NOMO-1 treated with DMSO at 0.1 percent for 48 hours (cell line): ENCODE data around the gene DMRTC2.
A peak's percentile ranks its signal among the peaks of the same experiment; 100 is the strongest.

Source experiments
- DNase-seq: peaks from one replicate; lab custom pipeline; 2025; ENCODE audit not compliant: unreplicated experiment; lab: John Stamatoyannopoulos, UW

The DMRTC2 gene

DNA sequence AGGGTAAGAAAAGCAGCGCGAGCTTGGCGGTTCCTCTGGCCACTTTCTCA is at the start of gene DMRTC2:
TSS of gene DMRTC2 (plus strand) at position 42 of the 50 bp plus-strand sequence. CDS start 2,387 bp downstream, outside the sequence.
- no peak for DNase-seq

DNA sequence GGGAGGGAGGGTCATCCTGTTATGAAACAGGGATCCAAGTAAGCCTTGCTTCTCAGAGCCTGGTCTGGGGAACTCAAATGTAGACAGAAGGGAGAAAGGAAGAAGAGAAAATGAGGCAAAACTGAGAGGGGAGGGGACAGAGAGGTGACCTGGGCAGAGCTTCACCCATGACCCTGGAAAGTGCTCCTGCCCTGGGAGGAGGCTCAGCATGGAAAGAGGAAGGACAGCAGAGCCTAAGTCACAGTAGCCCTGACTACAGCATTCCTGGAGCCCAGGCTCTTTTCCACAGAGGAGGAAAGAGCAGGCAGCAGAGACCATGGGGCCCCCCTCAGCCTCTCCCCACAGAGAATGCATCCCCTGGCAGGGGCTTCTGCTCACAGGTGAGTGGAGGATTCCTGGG is 48.5 kb upstream of the DMRTC2 start, which contains the start of gene CEACAM3:
TSS of gene CEACAM3 (plus strand) at position 226 of the 400 bp plus-strand sequence. CDS start at position 317, 91 bp downstream.
- DNase-seq = no peak

DNA sequence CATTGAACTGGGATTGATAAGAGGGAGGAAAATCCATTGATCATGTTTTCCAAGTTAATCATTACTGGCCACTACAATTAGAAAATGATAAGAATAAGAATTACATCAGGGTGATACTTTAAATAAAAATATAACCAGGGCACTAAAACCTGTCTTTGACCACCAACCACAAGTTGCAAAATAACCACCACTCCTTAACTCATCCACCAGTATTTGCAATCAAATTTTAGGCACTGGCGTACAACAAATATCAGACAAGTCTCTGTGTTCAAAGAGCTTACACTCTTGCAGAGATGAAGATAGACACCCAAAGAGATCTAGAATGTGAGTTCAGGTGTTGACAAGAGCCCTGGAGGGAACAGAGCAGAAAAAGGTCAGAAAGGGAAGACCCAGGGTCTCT is 47.9 kb upstream of the DMRTC2 start:
- DNase-seq = peak; percentile 54

DNA sequence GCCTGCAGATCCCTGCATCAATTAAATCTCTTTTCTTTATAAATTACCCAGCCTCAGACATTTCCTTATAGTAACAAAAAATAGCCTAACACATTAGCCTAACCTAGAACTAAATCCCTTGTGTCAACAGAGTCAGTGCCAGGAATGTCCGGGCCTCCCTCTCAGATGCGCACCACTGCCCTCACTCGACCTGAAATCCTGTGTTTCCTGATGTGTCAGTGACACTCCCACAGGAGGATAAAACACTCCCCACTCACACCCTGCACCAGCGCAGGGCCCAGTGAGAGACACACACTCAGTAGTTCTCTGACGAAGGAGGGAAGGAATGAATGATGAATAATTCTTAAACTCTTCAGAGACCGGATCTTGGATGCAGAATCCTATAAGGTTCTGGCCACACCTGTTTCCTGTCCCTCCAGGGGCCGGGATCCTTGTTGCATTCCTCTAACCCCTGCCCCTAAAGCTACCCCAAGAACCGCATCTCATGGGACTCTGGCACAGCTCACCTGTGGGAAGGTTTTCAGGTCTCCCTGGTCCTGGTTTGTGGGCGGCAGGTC is 45.3 kb upstream of the DMRTC2 start:
- DNase-seq = no peak

DNA sequence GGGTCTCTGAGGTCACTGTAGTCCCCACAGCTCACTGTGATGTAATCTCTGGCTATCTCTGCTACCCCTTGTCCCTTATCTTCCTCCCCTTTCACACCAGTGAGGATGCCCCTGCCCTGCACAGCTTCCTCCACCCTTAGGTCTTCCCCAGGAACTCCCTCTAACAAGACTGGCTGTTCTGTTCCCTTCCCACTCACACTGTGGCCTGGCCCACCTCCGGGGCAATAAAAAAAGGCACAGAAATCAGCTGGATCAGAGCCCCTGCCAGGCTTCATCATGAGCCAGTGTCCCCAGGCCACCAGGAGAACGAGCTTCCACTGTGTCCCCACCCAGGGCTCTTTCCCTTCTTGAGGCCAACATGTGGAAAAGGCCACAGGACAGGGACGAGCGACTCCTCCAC is 43.8 kb upstream of the DMRTC2 start:
- no peak for DNase-seq

DNA sequence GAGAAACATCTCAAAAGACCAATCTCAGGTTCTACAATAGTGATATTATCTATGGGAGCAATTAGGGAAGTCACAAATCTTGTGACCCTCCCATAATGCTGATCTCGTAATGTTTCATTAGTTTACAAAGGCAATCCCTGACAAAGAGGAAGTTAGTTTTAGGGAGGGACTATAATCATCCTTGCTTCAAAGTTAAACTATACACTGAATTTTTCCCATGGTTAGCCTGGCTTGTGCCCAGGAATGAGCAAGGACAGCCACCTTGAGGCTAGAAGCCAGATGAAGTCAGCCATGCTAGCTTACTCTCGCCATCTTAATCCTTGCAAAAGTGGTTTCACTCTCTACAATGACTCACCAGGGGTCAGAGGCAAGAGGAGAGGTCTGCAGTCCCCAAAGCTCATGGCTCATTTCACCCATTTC is 43.0 kb upstream of the DMRTC2 start:
- DNase-seq = peak; percentile 92

DNA sequence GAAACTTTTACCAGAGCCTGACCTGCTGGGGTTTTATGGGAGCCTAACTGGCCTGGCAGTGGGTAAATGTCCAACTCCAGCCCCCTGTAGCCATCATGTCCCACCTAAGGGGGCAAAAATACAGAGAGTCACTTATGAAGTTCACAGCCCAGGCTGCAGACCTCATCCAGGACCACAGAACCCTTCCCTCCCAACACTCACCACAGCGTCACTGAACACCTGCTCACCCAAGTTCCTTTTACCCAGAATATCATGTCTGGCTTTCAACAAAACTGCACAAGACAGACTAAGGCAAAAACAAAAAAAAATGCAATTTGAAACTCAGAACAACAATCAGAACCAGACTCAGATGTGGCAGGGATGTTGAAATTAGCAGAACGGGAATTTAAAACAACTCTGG is 42.1 kb upstream of the DMRTC2 start:
- DNase-seq = no peak

DNA sequence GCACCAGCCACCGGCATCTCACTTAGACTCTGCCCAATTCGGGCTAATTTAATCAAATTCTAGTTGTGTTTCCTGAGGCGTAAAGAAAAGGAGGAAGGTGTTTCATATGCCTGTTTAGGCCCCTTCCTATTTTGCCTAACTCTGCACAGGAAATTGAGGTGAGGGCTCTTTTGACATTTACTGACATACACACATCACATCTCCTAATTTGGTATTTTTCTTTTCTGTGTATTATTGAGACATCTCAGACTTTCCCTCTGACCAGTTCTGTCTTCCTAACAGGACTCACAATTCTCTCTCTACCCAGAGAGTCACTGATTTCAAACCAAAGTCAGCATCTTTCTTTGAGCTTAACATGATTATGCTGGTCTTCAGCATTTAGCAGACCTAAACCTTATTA is 40.5 kb upstream of the DMRTC2 start:
- peak; percentile 15 for DNase-seq

DNA sequence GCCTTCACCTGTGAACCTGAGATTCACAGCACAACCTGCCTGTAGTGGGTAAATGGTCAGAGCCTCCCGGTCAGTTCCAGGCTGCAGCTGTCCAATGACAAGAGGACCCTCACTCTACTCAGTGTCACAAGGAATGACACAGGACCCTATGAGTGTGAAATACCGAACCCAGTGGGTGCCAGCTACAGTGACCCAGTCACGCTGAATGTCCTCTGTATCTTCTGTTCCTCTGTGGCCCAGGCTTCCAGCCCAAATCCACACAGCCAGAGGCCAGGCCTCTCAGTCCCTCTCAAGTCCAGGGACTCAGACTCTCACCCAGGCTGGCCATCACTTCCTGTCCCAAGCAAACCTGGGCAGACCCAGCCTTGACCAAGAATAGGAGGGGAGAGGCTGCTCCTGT is 37.7 kb upstream of the DMRTC2 start:
- no peak for DNase-seq

DNA sequence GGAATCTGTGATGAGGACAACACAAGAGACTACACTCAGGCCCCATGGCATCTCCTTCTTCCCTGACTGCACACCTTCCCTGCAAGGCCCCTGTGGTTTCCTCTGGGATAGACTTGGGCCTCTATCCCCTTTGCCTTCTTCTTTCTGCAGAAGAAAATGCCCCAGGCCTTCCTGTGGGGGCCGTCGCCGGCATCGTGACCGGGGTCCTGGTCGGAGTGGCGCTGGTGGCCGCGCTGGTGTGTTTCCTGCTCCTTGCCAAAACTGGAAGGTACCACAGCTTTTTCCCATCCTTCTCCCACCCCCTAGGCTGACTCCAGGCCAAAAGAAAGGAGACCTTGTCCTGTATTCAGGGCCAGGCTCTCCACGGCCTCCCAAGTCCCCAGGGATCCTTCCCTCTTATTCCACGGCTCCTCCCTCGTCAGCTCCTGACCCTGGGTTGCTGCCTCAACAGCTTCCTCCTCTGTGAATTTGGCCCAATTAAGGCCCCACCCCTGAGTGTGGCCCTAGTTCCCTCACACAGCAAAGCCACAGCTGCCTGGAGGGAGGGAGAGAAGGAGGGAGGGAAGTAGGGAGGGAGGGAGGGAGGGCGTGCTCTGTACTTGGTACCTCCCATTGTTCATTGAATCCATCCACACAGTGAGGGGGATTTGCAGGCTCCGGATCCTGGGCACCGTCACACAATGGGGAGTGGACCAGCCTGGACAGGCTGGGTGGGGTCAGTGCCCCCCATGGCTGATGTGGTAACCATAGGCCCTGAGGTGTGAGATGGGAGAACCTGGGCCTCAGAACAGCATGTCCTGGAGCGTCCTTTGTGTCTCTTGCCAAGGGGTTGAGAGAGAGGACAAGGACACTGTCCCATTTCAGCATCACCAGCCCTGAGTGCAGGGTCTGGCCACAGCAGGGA is 35.9 kb upstream of the DMRTC2 start:
- peak; percentile 68 for DNase-seq

DNA sequence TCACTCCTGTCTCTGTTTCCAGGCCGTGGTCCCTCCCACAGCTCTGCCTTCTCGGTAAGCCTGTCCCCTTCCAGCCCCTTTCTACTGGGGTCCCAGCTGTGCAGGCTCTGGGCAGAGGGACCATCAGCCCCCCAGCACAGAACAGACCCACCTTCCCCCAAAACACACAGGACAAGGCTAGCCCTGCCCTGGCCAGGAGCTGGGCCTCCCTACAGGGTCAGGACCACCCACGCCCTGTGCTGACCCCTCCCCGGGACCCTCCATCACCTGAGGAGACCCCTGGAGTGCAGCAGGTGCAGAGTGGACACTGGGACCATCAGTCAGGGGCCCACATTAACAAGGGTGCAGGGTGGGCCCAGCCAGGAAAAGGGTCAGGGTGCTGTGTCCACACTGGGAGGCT is 34.5 kb upstream of the DMRTC2 start:
- DNase-seq = no peak

DNA sequence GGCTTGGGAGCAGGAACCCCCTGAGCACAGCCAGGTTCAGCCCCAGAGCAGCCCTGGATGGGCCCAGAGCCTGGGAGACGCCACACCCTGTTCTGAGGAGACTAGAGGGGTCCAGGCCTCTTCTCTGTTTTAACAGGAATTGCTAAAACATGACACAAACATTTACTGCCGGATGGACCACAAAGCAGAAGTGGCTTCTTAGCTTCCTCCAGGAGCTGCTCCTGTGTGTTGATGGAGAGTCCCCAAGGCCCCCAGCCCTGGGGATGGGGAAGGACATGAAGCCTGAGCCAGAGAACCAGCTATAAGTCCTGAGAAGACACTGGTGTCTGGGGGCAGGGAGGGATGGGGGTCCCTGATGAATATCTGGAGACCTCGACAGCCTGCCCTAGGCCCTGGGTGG is 33.8 kb upstream of the DMRTC2 start:
- DNase-seq = peak; percentile 85

DNA sequence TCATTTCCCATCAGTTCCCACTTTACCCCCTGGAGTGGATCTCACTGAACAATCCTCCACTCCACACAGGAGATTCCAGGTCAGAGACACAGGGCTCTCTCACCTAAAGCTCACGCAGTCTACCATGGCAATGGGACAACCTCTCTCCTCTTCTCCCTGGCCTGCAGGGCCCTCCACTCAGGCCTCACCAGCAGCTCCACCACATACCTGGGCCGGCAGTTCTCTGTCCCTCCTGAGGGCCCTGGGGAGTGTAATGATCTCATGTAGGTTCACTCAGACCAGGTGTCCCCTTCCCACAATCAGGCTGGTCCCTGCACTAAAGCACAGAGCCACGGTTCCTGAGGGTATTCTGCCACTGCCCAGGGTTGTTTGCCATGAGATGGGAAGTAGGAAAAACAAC is 32.9 kb upstream of the DMRTC2 start:
- DNase-seq = no peak

DNA sequence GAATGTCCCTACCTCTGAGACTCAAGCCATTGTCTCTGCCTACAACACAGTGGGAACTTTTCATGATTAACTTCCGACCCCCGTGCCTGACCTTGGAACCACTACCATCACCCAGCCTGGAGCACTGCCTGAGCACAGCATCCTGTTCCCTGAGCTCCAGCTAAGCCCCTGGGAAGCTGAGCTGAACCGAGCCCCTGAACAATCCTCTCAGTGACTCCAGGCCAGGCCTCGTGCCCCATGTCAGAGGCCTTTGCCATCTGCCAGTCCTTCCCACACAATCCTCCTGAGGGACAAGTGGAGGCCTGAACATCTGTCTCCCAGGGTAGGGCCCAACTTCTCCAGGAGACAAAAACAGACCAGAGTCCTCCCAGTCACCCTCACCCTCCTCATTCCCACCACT is 30.9 kb upstream of the DMRTC2 start:
- DNase-seq = no peak

DNA sequence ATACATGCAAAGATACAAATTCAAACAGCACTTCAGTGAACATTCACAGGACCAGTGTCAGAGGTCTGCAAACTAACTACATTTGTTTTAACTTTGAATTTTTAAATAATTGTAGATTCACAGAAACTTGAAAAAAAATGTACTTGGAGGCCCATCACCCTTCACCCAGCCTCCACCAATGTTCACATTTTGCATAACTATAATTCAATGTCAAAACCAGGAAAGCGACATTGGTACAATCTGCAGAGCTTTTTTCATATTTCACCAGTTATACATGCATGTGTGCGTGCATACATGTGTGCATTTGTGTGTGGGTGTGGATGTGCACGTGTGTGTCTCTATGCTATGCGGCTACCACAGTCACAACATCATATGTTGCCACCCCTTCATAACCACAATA is 29.5 kb upstream of the DMRTC2 start:
- DNase-seq = no peak

DNA sequence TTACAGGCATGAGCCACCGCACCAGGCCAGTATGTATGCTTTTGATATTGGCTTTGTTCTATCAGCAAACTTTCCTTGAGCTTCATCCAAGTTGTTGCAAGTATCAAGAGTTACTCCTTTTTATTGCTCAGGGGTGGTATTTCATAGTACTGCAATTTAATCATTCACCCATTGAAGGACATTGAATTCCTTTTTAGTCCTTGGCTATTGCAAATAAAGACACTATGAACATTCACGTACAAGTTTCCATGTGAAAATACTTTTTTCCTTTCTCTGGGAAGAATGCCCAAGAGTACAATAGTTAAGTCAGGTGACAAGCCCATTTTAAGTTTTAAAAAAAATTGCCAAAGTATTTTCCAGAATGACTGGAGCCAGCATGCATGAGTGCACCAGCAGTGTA is 28.1 kb upstream of the DMRTC2 start:
- DNase-seq = no peak

DNA sequence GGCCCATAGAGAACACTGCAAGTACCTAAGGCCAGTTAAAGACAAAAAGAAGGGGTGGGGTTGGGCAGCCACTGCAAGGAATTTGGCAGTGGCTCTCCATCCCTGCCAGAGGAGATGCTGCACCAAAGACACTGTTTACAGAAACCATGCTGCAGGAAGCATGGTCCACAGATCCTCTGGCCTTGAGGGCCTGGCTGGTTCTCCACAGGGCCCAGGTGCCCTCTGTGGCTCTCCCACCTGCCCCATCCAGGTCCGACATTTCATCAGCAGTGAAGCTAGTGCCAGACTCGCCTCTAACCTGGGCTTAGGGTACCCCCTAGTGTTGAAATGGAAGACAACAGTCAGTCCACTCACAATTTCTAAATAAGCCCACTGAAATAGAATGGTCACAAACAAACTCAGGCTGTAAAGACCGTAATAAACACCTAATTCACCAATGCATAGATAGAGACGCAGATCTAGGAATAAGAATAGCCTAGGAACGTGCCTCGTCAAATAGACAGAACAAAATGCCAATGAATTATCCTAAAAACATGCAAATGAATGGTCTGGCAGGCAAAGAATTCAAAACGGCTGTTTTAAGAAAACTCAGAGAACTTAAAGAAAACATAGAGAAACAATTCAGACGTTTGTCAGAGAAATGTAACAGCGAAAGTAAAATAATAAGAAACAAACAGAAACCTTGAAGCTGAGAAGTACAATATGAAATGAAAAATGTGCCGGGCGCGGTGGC is 23.7 kb upstream of the DMRTC2 start:
- peak; percentile 74 for DNase-seq

DNA sequence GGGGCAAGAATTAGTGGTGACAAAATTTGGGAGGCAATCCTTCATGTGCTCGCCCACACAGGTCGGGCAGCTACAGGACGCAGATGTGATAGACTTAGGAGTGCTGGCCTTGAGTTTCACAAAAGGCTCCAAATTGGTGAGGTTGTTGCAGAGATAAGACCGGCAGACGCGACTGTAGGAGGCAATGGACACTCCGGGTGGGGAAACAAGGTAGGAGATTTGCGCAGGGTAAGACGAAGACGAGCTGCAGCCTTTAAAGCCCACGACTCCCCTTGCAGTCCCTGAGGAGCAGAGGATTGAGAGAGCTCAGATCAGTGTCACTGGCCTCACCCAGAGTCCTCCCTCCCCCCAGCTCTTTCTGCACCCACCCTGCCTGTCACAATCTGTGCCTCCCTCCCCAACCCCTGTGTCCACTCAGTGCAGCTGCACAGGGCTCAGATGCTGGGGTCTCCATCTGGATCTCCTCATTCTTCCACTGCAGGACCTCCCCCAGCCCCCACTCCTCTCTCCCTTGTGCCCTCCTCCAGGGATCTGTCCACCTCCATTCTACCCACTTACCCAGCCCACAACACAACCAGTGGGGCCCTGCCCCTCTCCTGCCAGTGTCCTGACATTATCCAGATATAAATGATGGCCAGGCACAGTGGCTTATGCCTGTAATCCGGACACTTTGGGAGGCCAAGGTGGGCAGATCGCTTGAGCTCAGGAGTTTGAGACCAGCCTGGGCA is 6.7 kb upstream of the DMRTC2 start:
- DNase-seq = no peak

DNA sequence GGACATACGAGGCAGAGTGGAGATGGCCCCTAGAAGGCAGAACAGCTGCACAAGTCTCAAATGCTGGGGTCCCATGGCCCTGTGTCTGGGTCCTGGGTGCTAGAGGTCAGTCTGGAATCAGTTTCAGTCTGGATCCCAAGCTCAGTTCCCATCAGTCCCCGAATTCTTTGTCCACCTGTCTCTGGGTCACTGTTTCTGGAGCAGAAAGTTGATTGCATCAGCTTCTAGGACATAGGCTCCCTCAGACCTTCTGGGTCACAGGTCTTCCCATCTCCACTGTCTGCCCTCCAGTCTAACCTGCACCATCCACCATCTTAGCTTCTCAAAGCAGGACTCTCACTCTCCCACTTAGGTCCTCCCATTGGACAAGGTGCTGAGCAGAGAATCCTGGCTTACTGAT is 5.6 kb upstream of the DMRTC2 start:
- DNase-seq = no peak

DNA sequence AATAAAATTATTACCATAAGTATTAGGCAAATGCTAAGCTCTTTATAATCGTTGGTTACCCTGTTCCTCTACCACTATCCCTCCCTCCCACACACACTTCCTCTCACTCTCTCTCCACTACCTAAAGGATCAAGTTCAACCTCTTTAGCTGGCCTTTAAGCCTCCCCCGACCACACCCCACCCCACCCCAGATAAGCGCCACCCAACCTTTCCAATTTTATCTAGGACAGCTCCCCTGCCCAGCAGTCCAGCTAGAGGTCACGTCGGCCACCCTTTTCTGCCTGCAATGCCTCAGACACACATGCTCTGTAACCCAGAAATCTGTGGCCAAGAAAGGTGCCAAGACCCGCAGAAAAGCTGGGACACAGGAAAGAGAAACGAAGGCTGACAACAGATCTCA is 1.5 kb upstream of the DMRTC2 start:
- no peak for DNase-seq

DNA sequence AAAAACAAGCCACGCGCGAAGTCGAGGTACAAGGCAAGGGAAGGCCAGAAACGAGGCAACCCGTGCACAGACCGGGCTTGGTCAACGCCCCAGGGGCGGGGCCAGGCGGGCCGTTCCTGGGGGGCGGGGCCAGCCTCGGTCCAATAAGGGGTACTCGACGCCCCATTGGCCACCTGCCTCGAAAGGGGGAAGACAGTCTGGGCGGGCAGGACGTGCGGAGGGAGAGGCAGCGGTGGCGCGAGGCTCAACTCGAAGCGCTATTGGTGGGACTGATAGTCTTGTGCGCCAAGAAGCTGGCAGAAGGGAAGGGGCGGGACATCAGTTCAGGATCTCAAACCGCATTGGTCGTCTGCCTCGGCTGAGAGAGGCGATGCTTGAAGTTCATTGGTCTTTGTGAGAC is 241 bp upstream of the DMRTC2 start, which contains the start of gene LYPD4:
TSS of gene LYPD4 (minus strand) at position 83 of the 400 bp plus-strand sequence. CDS start 5,398 bp downstream, outside the sequence.
- DNase-seq = no peak
